Left ventricle myocardium inferior (tissue), 1 donor: Measurements from ENCODE around the gene LYPD1. TPM values are rescaled to one million over a fixed set of nuclear protein-coding genes. Genes with fewer than 3 reads are reported as not detected.

Experiments
- DNase-seq: peaks from one replicate; pipeline ENCODE4 v3.0.0-alpha.2; 2020
- H3K27ac ChIP-seq: fragments of 200-600 bp; replicated peaks from 2 replicates; pipeline ENCODE4 v1.8.0; 2021
- H3K27me3 ChIP-seq: fragments of 200-600 bp; 2 replicates; pipeline ENCODE4 v1.8.0; 2021; ENCODE audit warnings: low read depth
- H3K36me3 ChIP-seq: fragments of 200-600 bp; 2 replicates; pipeline ENCODE4 v1.8.0; 2021
- H3K4me1 ChIP-seq: fragments of 200-600 bp; 2 replicates; pipeline ENCODE4 v1.8.0; 2021
- H3K4me3 ChIP-seq: fragments of 200-600 bp; 2 replicates; pipeline ENCODE4 v1.8.0; 2021; ENCODE audit warnings: mild to moderate bottlenecking, moderate library complexity
- H3K9me3 ChIP-seq: fragments of 200-600 bp; replicated peaks from 2 replicates; pipeline ENCODE4 v1.8.0; 2021
- intact Hi-C: fragments of 100-400 bp; cut with micrococcal nuclease; formaldehyde crosslinking; loops from one replicate; pipeline ENCODE4 v1.11.0; 2022
- total RNA-seq: library from RNA; stranded (reverse); fragmentation: NEBNext Ultra II Directional; extraction: Animal tissue kit (Norgen Biotek cat#: 25700); gene quantifications from one replicate; pipeline ENCODE4 v1.2.1, GENCODE V29; 2021
- TF ChIP-seq, protein P1 (sequence below): fragments of 200-600 bp; IDR thresholded peaks from 2 replicates; pipeline ENCODE4 v1.8.0; 2021; ENCODE audit warnings: antibody characterized with exemption, mild to moderate bottlenecking, borderline replicate concordance
- donor health status: DM: no; HTN: yes; CAD: no; lungs with severe emphysema.

Gene LYPD1
- total RNA-seq, 1 donor from 2014 or later, result not detected

- intact Hi-C loops, result no loop called here
- Histone ChIP-seq H3K36me3 (no peaks in the 10 kb centered on the region), H3K9me3 (no peaks in the 10 kb centered on the region), H3K4me1 (peaks cover 8% of the 10 kb centered on the region), H3K27ac (no peak overlapping the region), H3K4me3 (no peak overlapping the region), H3K27me3 (peaks cover 48% of the 10 kb centered on the region)
- TF ChIP-seq, protein P1, sequence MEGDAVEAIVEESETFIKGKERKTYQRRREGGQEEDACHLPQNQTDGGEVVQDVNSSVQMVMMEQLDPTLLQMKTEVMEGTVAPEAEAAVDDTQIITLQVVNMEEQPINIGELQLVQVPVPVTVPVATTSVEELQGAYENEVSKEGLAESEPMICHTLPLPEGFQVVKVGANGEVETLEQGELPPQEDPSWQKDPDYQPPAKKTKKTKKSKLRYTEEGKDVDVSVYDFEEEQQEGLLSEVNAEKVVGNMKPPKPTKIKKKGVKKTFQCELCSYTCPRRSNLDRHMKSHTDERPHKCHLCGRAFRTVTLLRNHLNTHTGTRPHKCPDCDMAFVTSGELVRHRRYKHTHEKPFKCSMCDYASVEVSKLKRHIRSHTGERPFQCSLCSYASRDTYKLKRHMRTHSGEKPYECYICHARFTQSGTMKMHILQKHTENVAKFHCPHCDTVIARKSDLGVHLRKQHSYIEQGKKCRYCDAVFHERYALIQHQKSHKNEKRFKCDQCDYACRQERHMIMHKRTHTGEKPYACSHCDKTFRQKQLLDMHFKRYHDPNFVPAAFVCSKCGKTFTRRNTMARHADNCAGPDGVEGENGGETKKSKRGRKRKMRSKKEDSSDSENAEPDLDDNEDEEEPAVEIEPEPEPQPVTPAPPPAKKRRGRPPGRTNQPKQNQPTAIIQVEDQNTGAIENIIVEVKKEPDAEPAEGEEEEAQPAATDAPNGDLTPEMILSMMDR, result no peak
- DNase-seq, result no peak
These were observed 24.1 kb downstream of the LYPD1 start for GRCh38 chr2:132645722-132646539.

DNA sequence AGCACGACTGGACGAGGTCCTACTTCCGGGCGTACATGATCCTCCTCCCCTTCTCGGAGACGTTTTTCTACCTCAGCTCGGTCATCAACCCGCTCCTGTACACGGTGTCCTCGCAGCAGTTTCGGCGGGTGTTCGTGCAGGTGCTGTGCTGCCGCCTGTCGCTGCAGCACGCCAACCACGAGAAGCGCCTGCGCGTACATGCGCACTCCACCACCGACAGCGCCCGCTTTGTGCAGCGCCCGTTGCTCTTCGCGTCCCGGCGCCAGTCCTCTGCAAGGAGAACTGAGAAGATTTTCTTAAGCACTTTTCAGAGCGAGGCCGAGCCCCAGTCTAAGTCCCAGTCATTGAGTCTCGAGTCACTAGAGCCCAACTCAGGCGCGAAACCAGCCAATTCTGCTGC is 24.8 kb downstream of the LYPD1 start:
- no peaks in the 10 kb centered on the region for H3K36me3 ChIP-seq
- no peak for DNase-seq
- intact Hi-C loops, result no loop called here
- H3K27me3 ChIP-seq, result peaks cover 48% of the 10 kb centered on the region
- H3K4me1 ChIP-seq, result peaks cover 8% of the 10 kb centered on the region
- no peaks in the 10 kb centered on the region for H3K9me3 ChIP-seq
- TF ChIP-seq, protein P1, result no peak
- no peak overlapping the region for H3K4me3 ChIP-seq
- no peak overlapping the region for H3K27ac ChIP-seq

GRCh38 chr2:132642415-132642814 is 27.6 kb downstream of the LYPD1 start:
- Histone ChIP-seq H3K4me3 (no peak overlapping the region), H3K27me3 (peaks cover 26% of the 10 kb centered on the region), H3K9me3 (no peaks in the 10 kb centered on the region), H3K27ac (no peak overlapping the region), H3K36me3 (no peaks in the 10 kb centered on the region), H3K4me1 (peaks cover 8% of the 10 kb centered on the region)
- TF ChIP-seq, protein P1, result no peak
- DNase-seq, result no peak
- intact Hi-C loops, result no loop called here

- intact Hi-C loops, result no loop called here
- no peak for DNase-seq
- Histone ChIP-seq H3K36me3 (no peaks in the 10 kb centered on the region), H3K27me3 (peaks cover 21% of the 10 kb centered on the region), H3K4me3 (no peak overlapping the region), H3K9me3 (no peaks in the 10 kb centered on the region), H3K4me1 (peaks cover 8% of the 10 kb centered on the region), H3K27ac (no peak overlapping the region)
- TF ChIP-seq, protein P1, result no peak
These were observed 28.2 kb downstream of the LYPD1 start for GRCh38 chr2:132641819-132642218.

GRCh38 chr2:132640116-132640515 is 29.9 kb downstream of the LYPD1 start:
- no peak for DNase-seq
- Histone ChIP-seq H3K9me3 (no peaks in the 10 kb centered on the region), H3K27me3 (peaks cover 4% of the 10 kb centered on the region), H3K27ac (no peak overlapping the region), H3K36me3 (no peaks in the 10 kb centered on the region), H3K4me1 (peaks cover 15% of the 10 kb centered on the region), H3K4me3 (no peak overlapping the region)
- TF ChIP-seq, protein P1, result no peak
- intact Hi-C loops, result no loop called here
